SK-N-SH treated with all-trans-retinoic acid at 6 μM for 48 hours (cell line): ENCODE measurements around the gene ETV4.

Experiments used
- ATAC-seq: fragments of 200-7000 bp; cut with Tn5 transposase; 3 replicates; pipeline ENCODE4 v1.9.1; 2020; ENCODE audit warnings: mild to moderate bottlenecking, moderate library complexity
- ARNTL ChIP-seq: fragments of 450-650 bp; formaldehyde crosslinking; IDR thresholded peaks from 2 replicates; pipeline ENCODE4 v1.5.0; 2020; ENCODE audit warnings: low read depth, mild to moderate bottlenecking, moderate library complexity, borderline replicate concordance
- BACH2 ChIP-seq: fragments of 250-450 bp; sonication (Bioruptor Pico); IDR thresholded peaks from 2 replicates; pipeline ENCODE4 v1.9.0; 2021; ENCODE audit warnings: mild to moderate bottlenecking, borderline replicate concordance
- CSDC2 ChIP-seq: fragments of 250-450 bp; sonication (Bioruptor Pico); IDR thresholded peaks from 2 replicates; pipeline ENCODE4 v1.5.0; 2020; ENCODE audit warnings: mild to moderate bottlenecking, moderate library complexity
- ESRRG ChIP-seq: fragments of 250-450 bp; sonication (Bioruptor Pico); IDR thresholded peaks from 2 replicates; pipeline ENCODE4 v1.6.1; 2021; ENCODE audit warnings: mild to moderate bottlenecking
- GLIS3 ChIP-seq: fragments of 250-450 bp; sonication (Bioruptor Pico); IDR thresholded peaks from 2 replicates; pipeline ENCODE4 v1.5.0; 2020; ENCODE audit warnings: mild to moderate bottlenecking, moderate library complexity
- OSR1 ChIP-seq: fragments of 250-450 bp; sonication (Bioruptor Pico); IDR thresholded peaks from 2 replicates; pipeline ENCODE4 v1.8.0; 2022; ENCODE audit warnings: moderate library complexity, mild to moderate bottlenecking, inconsistent platforms
- PPARA ChIP-seq: fragments of 250-450 bp; sonication (Bioruptor Pico); IDR thresholded peaks from 2 replicates; pipeline ENCODE4 v1.5.0; 2020; ENCODE audit warnings: mild to moderate bottlenecking, borderline replicate concordance
- RARB ChIP-seq: fragments of 250-450 bp; sonication (Bioruptor Pico); IDR thresholded peaks from 2 replicates; pipeline ENCODE4 v1.8.0; 2021; ENCODE audit warnings: mild to moderate bottlenecking, moderate library complexity
- SNAI2 ChIP-seq: fragments of 250-450 bp; sonication (Bioruptor Pico); IDR thresholded peaks from 2 replicates; pipeline ENCODE4 v1.5.0; 2020; ENCODE audit warnings: mild to moderate bottlenecking, moderate library complexity
- TCF4 ChIP-seq: fragments of 250-450 bp; sonication (Bioruptor Pico); IDR thresholded peaks from 2 replicates; pipeline ENCODE4 v1.8.0; 2021; ENCODE audit warnings: mild to moderate bottlenecking, moderate library complexity, borderline replicate concordance
- TOX ChIP-seq: fragments of 250-450 bp; sonication (Bioruptor Pico); IDR thresholded peaks from 2 replicates; pipeline ENCODE4 v1.8.0; 2021; ENCODE audit warnings: mild to moderate bottlenecking, moderate library complexity, borderline replicate concordance
- ZC3H10 ChIP-seq: fragments of 250-450 bp; sonication (Bioruptor Pico); IDR thresholded peaks from 2 replicates; pipeline ENCODE4 v1.5.1; 2021; ENCODE audit warnings: mild to moderate bottlenecking, moderate library complexity
- ZFP3 ChIP-seq: fragments of 250-450 bp; sonication (Bioruptor Pico); IDR thresholded peaks from 2 replicates; pipeline ENCODE4 v1.5.0; 2020; ENCODE audit warnings: mild to moderate bottlenecking, moderate library complexity
- ZFP30 ChIP-seq: fragments of 450-650 bp; formaldehyde crosslinking; IDR thresholded peaks from 2 replicates; pipeline ENCODE4 v1.5.0; 2022; ENCODE audit warnings: mild to moderate bottlenecking, moderate library complexity
- ZNF565 ChIP-seq: fragments of 450-650 bp; formaldehyde crosslinking; conservative IDR thresholded peaks from 2 replicates; pipeline ENCODE4 v1.5.0; 2020; ENCODE audit warnings: low read depth, mild to moderate bottlenecking, moderate library complexity
- ZNF8 ChIP-seq: fragments of 450-650 bp; formaldehyde crosslinking; IDR thresholded peaks from 2 replicates; pipeline ENCODE4 v1.5.0; 2020; ENCODE audit warnings: mild to moderate bottlenecking, moderate library complexity
- TF ChIP-seq, protein P1 (sequence below): fragments of 250-450 bp; sonication (Bioruptor Pico); IDR thresholded peaks from 2 replicates; pipeline ENCODE4 v1.5.1; 2021; ENCODE audit warnings: mild to moderate bottlenecking, moderate library complexity
- TF ChIP-seq, protein P2 (sequence below): fragments of 250-450 bp; sonication (Bioruptor Pico); IDR thresholded peaks from 2 replicates; pipeline ENCODE4 v1.8.0; 2020; ENCODE audit warnings: mild to moderate bottlenecking, moderate library complexity, borderline replicate concordance
- TF ChIP-seq, protein P3 (sequence below): fragments of 250-450 bp; sonication (Bioruptor Pico); IDR thresholded peaks from 2 replicates; pipeline ENCODE4 v1.8.0; 2021; ENCODE audit warnings: low read depth, mild to moderate bottlenecking, moderate library complexity, borderline replicate concordance
- TF ChIP-seq, protein P4 (sequence below): fragments of 250-450 bp; sonication (Bioruptor Pico); IDR thresholded peaks from 2 replicates; pipeline ENCODE4 v1.5.0; 2020; ENCODE audit warnings: mild to moderate bottlenecking, moderate library complexity

ETV4 gene

DNA sequence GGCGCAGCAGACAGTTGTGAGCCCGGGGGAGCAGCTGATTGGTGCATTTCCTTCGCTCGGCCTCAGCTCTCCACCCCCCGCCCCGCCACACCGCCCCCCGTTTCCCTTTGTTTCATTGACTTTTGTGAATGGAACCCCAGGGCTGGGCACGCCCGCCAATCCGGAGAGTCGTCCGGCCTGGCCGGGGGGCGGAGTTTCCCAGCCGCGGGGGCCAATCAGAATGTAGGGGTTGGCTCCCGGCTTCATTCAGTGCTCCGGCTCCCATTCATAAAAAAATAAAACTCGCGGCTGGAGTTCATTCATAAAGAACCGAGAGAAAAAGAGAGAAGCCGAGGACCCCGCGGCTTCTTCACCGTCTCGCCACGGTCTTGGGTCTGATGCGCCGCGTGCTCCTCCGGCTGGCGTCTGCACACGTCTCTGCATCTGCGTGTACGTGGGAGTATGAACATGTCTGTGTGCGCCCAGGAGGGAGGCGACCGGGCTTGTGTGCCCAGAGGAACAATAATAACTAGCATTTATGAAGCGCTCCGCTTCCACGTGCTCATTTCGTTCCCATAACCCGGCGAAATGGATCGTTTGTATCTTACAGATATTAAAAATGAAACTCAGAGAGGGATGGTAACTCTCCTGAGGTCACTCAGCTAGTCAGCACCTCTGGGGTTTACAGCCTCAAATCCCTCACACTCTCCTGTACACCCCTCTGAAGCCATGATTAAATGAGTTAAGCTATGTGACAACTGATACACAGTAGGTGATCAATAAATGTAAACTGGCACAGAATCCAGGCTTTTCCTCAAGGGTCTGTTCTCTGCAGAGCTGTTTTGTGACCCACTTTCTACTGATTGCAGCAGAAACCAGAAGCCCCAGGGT lies at the start of gene ETV4:
Gene ETV4 (minus strand): TSS at position 22 of the 870 bp plus-strand sequence. CDS start 723 bp downstream, outside the sequence.
- TF ChIP-seq SNAI2 (CRISPR knock-in tag) = no peak
- TF ChIP-seq, protein P1, sequence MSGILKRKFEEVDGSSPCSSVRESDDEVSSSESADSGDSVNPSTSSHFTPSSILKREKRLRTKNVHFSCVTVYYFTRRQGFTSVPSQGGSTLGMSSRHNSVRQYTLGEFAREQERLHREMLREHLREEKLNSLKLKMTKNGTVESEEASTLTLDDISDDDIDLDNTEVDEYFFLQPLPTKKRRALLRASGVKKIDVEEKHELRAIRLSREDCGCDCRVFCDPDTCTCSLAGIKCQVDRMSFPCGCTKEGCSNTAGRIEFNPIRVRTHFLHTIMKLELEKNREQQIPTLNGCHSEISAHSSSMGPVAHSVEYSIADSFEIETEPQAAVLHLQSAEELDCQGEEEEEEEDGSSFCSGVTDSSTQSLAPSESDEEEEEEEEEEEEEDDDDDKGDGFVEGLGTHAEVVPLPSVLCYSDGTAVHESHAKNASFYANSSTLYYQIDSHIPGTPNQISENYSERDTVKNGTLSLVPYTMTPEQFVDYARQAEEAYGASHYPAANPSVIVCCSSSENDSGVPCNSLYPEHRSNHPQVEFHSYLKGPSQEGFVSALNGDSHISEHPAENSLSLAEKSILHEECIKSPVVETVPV (CRISPR knock-in tag) = no peak
- TF ChIP-seq ZFP3 (CRISPR knock-in tag) = peak; percentile 85; the same call in 1 of the 2 replicates
- TF ChIP-seq, protein P2, sequence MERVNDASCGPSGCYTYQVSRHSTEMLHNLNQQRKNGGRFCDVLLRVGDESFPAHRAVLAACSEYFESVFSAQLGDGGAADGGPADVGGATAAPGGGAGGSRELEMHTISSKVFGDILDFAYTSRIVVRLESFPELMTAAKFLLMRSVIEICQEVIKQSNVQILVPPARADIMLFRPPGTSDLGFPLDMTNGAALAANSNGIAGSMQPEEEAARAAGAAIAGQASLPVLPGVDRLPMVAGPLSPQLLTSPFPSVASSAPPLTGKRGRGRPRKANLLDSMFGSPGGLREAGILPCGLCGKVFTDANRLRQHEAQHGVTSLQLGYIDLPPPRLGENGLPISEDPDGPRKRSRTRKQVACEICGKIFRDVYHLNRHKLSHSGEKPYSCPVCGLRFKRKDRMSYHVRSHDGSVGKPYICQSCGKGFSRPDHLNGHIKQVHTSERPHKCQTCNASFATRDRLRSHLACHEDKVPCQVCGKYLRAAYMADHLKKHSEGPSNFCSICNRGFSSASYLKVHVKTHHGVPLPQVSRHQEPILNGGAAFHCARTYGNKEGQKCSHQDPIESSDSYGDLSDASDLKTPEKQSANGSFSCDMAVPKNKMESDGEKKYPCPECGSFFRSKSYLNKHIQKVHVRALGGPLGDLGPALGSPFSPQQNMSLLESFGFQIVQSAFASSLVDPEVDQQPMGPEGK (CRISPR knock-in tag) = no peak
- no peak for TF ChIP-seq ARNTL
- ATAC-seq = peak; percentile 83

DNA sequence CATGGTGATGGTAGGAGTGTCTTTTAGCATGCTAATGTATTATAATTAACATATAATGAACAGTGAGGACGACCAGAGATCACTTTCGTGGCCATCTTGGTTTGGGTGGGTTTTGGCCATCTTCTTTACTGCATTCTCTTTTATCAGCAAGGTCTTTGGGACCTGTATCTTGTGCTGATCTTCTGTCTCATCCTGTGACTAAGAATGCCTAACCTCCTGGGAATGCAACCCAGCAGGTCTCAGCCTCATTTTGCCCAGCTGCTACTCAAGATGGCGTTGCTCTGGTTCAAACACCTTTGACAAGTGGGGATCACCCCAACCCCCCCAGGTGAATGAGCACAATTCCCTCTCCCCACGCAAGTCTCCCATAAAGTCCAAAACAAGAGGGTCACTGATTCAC lies 49.3 kb upstream of the ETV4 start:
- TF ChIP-seq RARB (CRISPR knock-in tag) = no peak
- TF ChIP-seq, protein P1 (CRISPR knock-in tag) = no peak
- no peak for TF ChIP-seq PPARA (CRISPR knock-in tag)
- TF ChIP-seq TOX (CRISPR knock-in tag) = no peak
- TF ChIP-seq, all 23 proteins: peak for 0
- no peak for ATAC-seq

DNA sequence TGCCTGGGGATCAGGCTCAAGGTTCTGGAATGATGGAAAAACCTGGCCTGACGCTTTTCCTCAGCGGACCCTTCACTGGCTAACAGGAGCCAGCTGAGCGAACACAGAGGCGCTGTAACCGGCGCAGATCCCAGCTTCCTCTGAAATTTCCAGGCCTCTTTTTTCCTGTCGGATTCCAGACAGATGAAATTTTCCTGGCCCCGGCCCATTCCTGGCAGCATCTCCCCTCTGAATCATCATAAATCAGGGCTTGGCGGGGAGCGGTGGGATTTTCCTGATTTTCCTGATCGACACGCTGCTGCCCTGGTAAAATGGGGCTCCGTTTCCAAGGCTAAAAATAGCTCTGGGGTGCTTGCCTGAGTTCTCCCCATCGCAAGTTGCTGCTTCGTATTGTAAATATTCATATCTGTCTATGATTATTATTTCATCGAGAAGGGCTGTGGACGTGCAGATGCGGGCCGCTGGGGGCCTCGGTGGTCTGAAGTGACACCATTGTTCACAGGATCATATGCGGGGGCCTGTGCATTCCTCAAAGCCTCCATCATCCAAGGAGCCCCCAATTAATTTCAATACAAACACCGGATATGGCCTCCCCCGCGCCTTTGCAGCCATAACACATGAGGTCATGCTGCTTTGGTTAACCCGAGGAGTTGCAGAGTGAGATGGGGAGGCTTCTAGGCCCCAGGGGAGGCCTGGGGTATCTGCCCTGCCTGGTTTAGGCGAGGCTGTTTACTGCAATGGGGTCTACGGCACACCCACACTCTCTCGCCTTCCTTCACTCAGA lies 45.8 kb upstream of the ETV4 start:
- ATAC-seq = peak; percentile 94
- no peak for TF ChIP-seq TCF4 (CRISPR knock-in tag)
- no peak for TF ChIP-seq ESRRG (CRISPR knock-in tag)
- no peak for TF ChIP-seq GLIS3
- no peak for TF ChIP-seq OSR1 (CRISPR knock-in tag)
- TF ChIP-seq, protein P2 (CRISPR knock-in tag) = peak; percentile 81; the same call in 1 of the 2 replicates
- TF ChIP-seq PPARA (CRISPR knock-in tag) = no peak
- peak; percentile 56; the same call in 1 of the 2 replicates for TF ChIP-seq ZFP3 (CRISPR knock-in tag)
- no peak for TF ChIP-seq ZFP30 (CRISPR knock-in tag)
- TF ChIP-seq, protein P3, sequence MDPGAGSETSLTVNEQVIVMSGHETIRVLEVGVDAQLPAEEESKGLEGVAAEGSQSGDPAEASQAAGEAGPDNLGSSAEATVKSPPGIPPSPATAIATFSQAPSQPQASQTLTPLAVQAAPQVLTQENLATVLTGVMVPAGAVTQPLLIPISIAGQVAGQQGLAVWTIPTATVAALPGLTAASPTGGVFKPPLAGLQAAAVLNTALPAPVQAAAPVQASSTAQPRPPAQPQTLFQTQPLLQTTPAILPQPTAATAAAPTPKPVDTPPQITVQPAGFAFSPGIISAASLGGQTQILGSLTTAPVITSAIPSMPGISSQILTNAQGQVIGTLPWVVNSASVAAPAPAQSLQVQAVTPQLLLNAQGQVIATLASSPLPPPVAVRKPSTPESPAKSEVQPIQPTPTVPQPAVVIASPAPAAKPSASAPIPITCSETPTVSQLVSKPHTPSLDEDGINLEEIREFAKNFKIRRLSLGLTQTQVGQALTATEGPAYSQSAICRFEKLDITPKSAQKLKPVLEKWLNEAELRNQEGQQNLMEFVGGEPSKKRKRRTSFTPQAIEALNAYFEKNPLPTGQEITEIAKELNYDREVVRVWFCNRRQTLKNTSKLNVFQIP (CRISPR knock-in tag) = no peak
- TF ChIP-seq ZNF565 = no peak
- TF ChIP-seq CSDC2 (CRISPR knock-in tag) = no peak
- TF ChIP-seq, protein P1 (CRISPR knock-in tag) = no peak
- 0 out of 2 replicates have a peak, but pooled peaks have one; percentile 42 for TF ChIP-seq ZC3H10 (CRISPR knock-in tag)
- TF ChIP-seq, protein P4, sequence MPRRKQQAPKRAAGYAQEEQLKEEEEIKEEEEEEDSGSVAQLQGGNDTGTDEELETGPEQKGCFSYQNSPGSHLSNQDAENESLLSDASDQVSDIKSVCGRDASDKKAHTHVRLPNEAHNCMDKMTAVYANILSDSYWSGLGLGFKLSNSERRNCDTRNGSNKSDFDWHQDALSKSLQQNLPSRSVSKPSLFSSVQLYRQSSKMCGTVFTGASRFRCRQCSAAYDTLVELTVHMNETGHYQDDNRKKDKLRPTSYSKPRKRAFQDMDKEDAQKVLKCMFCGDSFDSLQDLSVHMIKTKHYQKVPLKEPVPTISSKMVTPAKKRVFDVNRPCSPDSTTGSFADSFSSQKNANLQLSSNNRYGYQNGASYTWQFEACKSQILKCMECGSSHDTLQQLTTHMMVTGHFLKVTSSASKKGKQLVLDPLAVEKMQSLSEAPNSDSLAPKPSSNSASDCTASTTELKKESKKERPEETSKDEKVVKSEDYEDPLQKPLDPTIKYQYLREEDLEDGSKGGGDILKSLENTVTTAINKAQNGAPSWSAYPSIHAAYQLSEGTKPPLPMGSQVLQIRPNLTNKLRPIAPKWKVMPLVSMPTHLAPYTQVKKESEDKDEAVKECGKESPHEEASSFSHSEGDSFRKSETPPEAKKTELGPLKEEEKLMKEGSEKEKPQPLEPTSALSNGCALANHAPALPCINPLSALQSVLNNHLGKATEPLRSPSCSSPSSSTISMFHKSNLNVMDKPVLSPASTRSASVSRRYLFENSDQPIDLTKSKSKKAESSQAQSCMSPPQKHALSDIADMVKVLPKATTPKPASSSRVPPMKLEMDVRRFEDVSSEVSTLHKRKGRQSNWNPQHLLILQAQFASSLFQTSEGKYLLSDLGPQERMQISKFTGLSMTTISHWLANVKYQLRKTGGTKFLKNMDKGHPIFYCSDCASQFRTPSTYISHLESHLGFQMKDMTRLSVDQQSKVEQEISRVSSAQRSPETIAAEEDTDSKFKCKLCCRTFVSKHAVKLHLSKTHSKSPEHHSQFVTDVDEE = 0 out of 2 replicates have a peak, but pooled peaks have one; percentile 54
- no peak for TF ChIP-seq ZNF8 (CRISPR knock-in tag)
- no peak for TF ChIP-seq BACH2
- no peak for TF ChIP-seq TOX (CRISPR knock-in tag)
